ENCODE data around the gene DYSF.

The DYSF gene

GRCh38 chr2:71530211-71530610 is 76.8 kb downstream of the DYSF start:
- no peak for DNase-seq (ENCODE audit: low spot score)

DNA sequence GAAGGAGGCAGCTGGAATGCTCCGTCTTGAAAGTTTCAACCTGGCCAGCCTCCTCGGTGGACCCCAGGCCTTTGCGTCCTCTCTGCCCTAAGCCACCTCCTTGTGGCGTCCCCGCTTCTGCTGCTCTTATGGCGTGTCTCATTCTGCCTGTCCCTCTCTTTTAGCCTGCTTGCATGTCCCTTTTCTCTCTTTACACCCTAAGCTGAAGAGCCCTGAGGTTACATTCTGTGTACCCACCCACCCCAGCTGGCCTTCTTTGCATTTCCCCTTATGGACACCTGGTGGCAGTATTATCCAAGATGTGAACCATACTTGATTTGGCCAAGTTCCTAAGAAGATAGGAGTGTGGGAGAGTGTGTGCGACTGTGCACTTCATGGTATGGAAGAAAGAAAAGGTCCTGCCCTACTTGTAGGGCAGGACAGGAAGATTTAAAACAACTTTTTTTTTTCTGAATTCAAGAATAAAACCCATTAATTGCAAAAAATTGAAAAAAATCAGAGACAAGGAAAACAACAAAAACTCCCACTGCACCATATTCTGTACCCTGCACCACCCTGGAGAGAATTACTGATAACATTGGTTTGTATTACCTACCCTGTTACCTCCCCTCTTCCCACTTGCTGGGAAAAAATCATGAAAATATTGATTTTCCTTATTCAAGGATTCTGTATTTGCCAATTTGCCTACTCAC is 77.4 kb downstream of the DYSF start:
- DNase-seq (ENCODE audit: low spot score) = peak; percentile 49

GRCh38 chr2:71531522-71532047 is 78.2 kb downstream of the DYSF start:
- DNase-seq (ENCODE audit: low spot score) = no peak

DNA sequence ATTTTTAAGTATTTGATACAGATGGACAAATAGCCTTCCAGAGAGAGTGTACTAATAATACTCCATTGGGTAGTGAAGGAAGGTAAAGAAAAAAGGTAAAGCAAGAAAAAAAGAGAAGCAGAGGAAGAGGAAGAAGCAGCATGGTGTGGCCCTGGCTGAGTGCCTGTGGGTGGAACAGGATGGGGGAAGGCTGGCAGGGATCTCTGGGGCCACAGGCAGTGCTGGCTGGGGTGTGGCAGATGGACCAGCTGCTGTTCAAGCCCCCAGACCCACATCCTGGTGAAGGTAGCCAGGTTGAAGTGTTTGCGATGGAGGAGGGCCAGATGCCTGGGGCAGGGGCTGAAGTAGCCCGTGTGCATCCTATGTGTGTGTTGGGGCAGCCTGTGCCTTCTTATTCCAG is 79.0 kb downstream of the DYSF start:
- DNase-seq (ENCODE audit: low spot score) = no peak

GRCh38 chr2:71534201-71534600 is 80.8 kb downstream of the DYSF start:
- no peak for DNase-seq (ENCODE audit: low spot score)

GRCh38 chr2:71534826-71535225 is 81.5 kb downstream of the DYSF start:
- no peak for DNase-seq (ENCODE audit: low spot score)

- no peak for DNase-seq (ENCODE audit: low spot score)
Observed at GRCh38 chr2:71535526-71535925, 82.2 kb downstream of the DYSF start.

DNA sequence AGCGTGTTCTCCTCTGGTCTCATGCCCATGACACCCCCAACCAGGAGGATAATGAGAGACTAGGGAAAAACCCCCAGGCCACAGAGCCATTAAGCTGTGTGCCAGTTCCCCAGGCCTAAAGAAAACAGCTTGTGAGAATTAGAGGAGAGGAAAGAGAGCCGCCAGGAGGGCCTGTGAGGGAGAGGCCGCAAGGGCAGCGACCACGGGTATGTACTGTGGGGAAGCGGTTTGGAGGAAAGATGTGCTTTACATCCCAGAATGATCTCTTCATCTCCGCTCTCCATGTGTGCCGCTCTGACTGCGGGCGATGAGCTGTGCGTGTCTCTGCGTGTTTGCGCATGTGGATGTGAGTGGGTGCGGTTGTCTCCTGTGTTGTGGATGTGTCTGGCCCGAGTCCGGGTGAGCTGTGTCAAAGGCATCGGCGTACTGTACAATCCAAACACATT is 82.9 kb downstream of the DYSF start:
- DNase-seq (ENCODE audit: low spot score) = no peak

DNA sequence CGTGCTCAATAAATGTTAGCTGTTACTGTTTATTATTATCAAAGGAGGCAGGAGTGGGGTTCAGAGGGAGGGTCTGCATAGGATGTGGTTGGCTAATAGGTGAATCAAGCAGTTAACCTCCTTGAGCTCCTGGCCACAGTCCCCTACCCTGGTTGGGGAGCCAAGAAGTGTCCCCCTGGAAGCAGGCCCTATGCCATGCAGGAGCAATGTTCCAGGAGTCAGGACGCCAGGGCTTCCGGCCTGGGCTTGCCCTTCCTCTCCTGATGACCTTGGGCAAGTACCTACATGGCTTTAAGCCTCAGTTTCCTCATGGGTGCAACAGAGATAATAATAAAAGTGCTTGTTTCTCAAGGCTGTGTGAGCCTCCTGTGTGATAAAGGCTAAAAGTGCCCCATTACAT is 84.9 kb downstream of the DYSF start:
- DNase-seq (ENCODE audit: low spot score) = no peak

GRCh38 chr2:71538656-71539265 is 85.4 kb downstream of the DYSF start:
- no peak for DNase-seq (ENCODE audit: low spot score)

- no peak for DNase-seq (ENCODE audit: low spot score)
Observed at GRCh38 chr2:71540818-71541217, 87.5 kb downstream of the DYSF start.

GRCh38 chr2:71544919-71545571 is 91.7 kb downstream of the DYSF start:
- DNase-seq (ENCODE audit: low spot score) = no peak

GRCh38 chr2:71545572-71546274 is 92.4 kb downstream of the DYSF start:
- peak; percentile 85 for DNase-seq (ENCODE audit: low spot score)

DNA sequence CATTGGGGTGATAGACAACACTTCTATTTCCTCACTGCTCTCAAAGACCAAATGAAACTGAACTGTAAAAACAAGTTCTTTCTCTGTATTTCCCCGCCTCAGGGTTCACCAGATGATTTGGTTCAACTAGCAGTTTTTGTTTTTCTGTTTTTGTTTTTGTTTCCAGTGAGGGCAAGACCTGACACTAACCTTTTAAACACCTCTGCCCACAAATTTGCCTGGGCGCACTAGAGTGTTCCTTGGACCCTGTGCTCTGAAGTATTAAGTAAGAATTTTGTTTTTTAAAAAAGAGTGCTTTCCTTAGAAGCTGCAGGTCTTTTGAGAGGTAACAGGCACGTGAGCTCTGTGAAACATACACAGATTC is 92.9 kb downstream of the DYSF start:
- no peak for DNase-seq (ENCODE audit: low spot score)

- no peak for DNase-seq (ENCODE audit: low spot score)
Observed at GRCh38 chr2:71546777-71547281, 93.5 kb downstream of the DYSF start.

DNA sequence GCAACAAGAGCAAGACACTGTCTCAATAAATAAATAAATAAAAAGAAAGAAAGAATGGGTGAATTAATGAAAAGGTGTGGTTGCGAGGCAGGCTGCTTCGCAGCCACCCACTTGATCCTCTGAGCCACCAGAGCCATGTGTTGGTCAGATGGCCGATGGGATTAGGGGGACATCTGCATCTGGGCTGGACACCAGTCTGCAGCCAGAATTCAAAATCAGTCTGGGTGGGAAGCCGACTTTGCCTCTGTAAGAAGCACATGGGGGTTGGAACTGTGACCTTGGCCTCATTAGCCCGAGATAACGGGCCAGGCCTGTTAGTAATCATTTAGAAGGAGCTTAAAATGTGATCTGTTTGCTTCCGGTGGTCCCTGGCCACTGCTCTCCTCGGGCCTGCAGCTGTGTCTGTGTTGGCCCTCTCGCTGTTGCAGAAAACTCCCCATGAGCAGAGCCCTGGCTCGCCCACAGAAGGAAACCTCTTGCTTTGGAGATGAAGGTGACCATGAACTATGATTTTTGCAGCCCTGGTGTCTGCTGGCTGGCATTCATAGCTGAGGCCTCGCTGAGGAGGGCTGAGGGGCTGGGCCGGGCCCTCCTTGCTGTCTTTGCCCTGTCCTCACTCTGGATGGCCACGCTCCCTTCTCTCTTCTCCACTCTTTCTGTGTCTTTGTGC is 94.4 kb downstream of the DYSF start:
- no peak for DNase-seq (ENCODE audit: low spot score)

DNA sequence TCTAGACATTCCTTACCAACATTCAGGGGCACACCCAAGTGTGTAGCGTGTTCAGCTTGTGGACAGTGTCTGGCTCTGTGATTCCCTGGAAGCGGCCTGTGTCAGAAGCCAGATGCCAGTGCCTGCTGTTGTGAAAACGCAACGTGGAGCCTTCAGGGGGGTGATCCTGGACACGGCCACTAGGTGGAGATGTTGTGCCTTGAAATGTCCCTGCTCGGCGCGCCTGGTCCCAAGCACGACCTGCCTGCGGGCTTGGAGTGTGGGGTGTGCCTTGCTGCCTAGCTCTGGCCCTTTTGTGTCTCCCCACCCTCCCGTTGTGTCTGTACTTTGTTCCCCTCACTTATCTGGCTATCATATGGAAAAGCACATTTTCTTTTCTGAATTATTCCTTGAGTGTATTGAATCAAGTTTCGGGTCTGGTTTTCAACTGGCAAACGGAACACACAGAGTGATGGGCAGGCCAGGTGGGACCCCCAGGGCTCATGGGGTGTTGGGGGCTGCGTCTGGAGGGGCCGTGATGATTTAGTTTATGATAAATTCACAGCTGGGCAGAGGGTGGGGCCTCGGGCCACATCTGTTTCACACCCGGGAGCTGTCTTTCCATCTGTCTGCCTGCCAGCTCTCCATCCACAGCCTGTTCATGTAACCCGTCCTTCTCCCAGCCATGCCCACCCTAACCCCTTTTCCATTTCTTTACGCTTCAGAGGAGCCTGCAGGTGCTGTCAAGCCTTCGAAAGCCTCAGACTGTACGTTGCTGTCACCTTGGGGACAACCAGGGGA is 95.5 kb downstream of the DYSF start:
- peak; percentile 52 for DNase-seq (ENCODE audit: low spot score)

DNA sequence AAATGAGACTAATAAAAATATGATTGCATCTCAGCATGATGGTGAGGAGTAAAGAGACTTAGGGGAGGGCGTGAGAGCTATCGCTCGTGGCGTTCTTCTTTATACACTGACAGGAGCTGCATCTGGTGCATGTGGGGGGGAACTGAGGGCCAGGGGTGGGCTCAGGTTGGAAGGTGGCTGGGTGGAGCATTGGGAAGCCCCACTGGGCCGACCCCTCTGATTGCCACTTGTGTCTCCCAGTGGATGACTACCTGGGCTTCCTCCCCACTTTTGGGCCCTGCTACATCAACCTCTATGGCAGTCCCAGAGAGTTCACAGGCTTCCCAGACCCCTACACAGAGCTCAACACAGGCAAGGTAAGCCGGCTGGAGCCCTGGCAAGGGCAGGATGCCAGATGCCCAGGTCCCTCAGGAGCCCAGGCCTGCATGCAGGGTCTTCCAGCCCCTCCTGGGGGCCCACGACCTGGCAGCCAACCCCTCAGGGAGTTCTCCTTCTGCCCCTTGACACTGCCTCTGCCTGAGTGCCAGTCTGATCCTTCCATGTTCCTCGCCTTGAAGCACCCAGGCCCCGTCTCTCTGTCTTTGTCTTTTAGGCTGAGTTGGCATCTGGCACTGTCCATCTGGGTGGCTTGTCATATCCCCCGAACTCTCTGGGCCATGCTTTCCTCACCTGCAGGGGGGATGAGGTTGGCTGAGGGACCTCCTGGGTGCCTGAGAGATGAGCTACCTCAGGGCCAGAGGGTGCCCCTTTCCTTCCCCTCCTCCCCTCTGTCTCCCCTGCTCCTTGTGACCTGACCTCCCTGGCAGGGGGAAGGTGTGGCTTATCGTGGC is 97.7 kb downstream of the DYSF start:
- DNase-seq (ENCODE audit: low spot score) = no peak

GRCh38 chr2:71551631-71551915 is 98.2 kb downstream of the DYSF start:
- DNase-seq (ENCODE audit: low spot score) = no peak

DNA sequence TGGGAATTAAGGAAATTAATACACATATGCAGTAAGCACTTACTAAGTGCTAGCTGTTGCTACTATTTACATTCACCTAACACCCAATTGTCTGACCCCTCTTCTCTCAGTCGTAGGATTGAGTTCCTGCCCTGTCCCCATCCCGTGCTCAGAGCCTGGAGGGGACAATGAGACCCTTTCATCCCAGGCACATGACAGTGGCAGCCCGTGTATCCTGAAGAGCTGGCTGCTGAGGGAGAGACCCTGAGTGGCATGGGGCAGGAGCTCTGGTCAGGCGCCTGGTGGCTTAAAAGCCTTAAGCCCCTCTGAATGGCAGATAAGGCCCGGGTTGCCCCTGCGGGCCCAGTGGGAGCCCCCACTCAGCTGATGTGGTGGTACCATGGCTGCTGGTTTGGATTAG is 99.0 kb downstream of the DYSF start:
- DNase-seq (ENCODE audit: low spot score) = no peak

Measured in cerebellar cortex (tissue), 1 donor.